AG20443 (cell line): ENCODE data around the gene HIP1.
"Not testable (repeated sequence)": the region's sequence is repeated elsewhere in the genome, so short reads cannot be mapped to it uniquely, and the experiment has no call there.

Experiments used
- DNase-seq: peaks from one replicate; pipeline ENCODE4 v3.0.0; 2012; ENCODE audit warnings: low spot score, mixed read lengths

Gene HIP1

GRCh38 chr7:75521727-75522126, 217.0 kb downstream of the HIP1 start:
- not testable (repeated sequence) for DNase-seq

GRCh38 chr7:75518842-75519241, 219.9 kb downstream of the HIP1 start:
- DNase-seq = not testable (repeated sequence)

GRCh38 chr7:75509033-75509432, 229.7 kb downstream of the HIP1 start:
- DNase-seq = not testable (repeated sequence)

- not testable (repeated sequence) for DNase-seq
These were observed 246.7 kb downstream of the HIP1 start, which contains the start of gene SPDYE5 for GRCh38 chr7:75492020-75492419. SPDYE5 (plus strand) TSS chr7:75492320; CDS start chr7:75494048, 1,728 bp downstream.

- DNase-seq = peak; percentile 96
These were observed 252.6 kb downstream of the HIP1 start, which contains the start of gene POM121C for GRCh38 chr7:75485979-75486643. POM121C (minus strand) TSS chr7:75486299; CDS start chr7:75441496, 44,803 bp downstream.

GRCh38 chr7:75485355-75485978, 253.3 kb downstream of the HIP1 start:
- DNase-seq = not testable (repeated sequence)
